NCI-H146 (cell line): ENCODE results near the gene BAHCC1.

Experiments used
- DNase-seq: peaks from one replicate; lab custom pipeline; 2025; lab: John Stamatoyannopoulos, UW

BAHCC1 gene

DNA sequence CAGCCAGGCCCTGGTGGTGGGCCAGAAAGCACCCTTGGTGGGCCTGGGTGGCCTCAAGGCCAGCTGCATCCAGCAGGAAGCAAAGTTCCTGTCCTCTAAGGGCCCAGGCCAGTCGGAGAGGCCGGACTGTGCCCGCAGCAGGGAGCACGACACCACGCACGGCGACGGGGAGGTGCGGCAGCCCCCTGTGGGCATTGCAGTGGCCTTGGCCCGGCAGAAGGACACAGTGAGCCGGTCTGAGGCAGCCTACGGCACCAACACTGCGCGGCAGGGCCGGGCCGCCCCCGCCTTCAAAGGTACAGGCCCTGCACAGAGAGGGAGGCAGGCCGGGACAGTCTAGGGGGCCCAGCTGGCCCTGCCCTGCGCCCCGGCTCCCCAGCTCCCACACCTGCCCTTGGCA lies 48.0 kb downstream of the BAHCC1 start:
- DNase-seq: no peak

DNA sequence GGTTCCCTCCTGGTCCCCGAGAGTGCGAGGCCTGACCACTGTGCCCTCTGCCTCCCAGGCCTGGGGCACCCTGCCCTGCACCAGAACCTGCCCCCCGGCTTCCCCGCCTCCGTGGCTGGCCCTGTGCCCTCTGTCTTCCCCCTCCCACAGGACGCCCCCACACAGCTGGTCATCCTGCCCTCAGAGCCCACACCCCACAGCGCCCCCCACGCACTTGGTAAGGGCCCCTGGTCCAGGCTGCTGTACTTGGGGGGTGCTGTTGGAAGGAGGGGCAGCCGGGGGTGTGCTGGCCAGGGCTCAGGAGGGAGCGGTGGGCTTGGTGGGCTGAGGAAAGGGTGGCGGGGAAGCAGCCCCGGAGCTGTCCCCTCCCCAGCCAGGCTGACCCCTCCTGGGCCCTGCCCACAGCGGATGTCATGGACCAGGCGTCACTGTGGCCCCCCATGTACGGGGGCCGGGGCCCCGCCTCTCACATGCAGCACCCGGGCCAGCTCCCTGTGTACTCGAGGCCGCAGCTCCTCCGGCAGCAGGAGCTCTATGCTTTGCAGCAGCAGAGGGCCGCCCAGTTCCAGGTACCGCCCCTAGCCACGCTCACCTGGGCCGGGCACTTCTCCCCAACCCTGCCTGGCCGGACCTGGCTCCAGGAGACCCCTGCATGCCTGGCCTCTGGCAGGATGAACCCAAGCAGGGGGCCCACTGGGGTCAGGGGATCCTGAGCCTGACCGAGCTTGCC lies 49.5 kb downstream of the BAHCC1 start:
- no peak for DNase-seq

DNA sequence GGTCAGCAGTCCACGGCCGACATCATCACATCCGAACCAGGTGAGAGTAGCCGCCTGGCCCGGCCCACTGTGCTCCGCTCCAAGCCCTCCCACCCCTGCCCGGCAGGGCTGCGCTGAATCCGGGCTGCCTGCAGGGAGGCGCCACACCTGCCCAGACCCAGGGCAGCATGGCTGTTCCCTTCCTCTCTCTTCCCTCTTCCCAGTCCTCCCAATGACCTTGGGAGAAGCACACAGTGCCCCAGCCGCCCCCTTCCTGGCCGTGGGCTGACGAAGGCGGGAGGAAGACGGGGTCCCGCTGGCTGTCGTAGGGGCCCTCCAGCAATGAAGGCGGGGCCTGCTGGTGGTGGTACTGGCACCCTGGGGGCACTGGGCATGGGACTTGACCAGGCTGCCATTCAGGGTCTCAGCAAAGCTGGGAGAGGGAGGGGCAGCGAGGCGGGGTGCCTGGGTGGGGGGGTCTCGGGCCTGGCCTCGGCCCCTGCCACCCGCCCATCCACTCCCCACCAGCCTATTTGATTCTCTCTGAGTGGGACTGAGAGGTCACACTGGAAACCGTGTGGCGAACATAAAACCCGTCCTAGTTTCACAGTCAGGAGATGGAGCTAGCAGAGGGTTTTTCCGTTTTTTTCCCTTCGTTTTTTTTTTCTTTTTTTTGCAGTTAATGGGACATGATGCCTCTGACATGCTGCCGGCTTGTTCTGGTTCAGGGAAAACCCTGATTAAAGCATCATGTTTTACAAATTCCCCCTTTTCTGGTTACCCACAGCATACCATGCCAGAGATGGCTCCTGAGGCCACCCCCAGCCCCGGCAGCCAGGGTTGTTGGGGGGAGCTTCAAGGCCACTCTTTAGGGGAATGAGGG lies 50.6 kb downstream of the BAHCC1 start:
- no peak for DNase-seq

DNA sequence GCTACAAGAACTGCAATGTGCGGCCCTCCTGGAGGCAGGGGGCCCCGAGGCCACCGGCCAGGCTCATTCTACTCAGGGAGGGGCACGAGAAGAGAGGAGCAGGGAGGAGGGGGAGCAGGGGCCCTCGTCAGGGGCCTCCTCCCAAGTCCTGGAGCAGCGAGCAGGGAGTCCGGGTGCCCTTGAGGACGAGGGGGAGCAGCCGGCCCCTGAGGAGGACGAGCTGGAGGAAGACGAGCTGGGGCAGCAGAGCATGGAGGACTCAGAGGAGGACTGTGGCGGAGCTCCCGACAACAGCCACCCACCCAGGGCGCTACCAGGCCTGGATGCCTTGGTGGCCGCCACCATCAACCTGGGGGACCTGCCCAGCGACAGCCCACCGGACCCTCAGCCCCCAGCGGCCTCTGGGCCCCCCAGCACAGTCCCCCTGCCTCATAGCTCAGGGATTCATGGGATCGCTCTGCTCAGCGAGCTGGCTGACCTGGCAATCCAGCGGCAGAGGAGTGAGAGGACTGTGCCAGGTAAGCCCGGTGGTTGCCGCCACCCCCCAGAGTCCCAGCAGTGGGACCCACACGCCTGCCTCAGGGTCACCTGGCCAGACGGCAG lies 52.2 kb downstream of the BAHCC1 start:
- DNase-seq: no peak

DNA sequence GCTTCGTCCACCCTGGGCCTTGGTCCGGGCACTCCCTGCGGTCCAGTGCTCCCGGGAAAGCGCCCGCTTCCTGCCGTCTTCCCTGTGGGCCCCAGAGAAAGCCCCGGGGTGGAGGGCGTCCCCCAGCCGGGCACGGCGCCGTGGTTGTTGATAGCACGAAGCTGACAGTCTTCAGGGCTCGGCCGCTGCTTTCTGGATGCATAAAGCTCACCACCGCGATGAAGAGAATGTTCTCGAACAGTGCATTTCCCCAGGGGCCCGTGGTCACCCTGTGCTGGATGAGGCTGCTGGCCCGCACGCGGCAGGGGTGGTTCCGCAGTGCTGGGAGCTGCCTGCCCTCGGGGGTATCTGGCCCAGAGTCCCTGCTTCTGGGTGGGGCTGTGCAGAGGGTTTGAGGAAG lies 53.2 kb downstream of the BAHCC1 start:
- no peak for DNase-seq

DNA sequence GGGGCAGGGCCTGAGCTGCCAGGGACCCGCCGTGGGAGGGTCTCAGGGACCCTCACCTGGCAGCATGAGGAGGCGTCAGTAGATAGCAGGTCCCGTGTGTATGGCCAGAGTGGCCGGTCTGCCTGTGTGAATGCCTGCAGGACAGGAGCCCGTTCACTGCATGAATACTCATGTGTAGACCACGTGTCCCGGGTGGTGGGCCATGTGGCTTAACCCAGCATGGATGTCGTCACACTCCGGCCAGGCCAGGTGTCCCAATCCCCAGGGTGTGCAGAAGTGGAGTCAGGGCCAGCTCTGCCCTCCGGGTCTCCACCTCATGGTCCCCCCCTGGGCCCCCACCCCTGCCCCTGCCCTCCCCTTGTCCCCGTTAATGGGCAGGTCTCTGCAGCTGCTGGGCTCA lies 53.7 kb downstream of the BAHCC1 start:
- DNase-seq: no peak

DNA sequence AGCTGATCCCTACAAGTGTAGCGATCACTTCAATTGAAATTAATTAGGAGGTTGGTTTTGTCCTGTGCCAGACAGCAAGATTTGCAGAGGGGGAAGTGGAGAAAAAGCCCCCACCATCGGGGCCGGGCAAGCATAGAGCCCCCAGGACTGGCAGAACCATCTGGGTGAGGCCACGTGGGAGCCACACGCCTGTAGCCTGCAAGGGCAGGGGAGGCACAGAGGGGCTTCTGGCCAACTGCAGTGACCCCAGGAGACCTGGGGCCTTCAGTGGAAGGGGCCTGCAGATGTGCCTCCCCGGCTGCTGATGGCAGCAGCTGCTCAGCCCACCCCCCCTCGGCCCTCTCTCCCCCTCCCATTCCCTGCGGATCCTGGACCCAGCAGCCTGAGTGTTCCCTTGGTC lies 54.1 kb downstream of the BAHCC1 start:
- DNase-seq: no peak

DNA sequence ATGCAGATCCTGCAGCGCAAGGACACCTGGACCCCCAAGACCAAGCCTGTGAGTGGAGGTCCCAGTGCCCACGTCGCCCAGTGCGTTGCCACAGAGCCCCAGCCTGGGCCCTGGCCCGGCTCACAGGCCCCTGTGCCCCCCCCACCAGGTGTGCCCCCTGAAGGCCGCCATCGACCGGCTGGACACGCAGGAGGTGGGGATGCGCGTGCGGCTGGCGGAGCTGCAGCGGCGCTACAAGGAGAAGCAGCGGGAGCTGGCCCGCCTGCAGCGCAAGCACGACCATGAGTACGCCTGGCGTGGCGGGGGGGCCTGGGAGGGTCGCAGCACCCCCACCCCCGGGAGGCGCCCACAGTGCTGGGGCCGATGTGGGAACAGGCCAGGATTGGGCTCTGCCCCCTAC lies 56.6 kb downstream of the BAHCC1 start:
- no peak for DNase-seq

GRCh38 chr17:81452551-81452950 lies 57.3 kb downstream of the BAHCC1 start:
- no peak for DNase-seq

DNA sequence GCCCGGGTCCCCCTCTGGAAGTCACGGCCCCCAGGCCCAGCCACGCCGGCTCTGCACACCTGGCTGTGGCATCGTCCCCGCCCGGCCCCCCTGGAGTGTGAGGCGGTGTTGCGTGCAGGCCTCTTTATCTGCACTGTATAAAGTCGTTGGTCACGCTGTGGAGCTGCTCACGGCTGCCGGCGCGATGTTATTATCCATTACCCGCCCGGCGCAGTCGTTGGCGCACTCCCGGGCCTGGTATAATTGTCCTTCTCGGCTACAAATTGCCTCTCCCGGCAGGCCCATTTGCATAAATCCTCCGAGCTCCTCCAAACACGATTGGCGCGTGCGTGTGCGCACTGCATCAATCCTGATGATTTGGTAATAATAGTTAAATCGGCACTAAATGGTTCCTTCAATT lies 57.8 kb downstream of the BAHCC1 start:
- peak; percentile 87 for DNase-seq

DNA sequence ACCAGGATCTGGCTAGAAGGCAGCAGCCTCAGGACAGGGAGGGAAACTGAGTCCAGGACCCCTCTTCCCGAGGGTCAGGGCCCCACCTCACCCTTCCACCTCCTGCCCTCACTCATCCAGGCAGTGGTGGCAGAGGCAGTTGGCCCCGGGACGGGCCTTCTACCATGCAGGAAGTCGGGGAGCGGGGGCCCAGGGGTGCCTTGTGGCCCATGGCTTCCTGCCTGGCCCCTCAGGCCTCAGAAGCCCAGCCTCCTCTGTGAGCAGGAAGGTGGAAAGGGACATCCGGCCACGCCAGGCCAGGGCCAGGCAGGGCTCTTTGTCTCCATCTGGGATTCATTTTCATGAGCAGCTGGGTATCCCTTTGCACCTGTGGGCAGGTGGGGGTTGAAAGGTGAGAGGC lies 58.5 kb downstream of the BAHCC1 start:
- peak; percentile 27 for DNase-seq

- DNase-seq: no peak
Measured at GRCh38 chr17:81454473-81454872, 59.2 kb downstream of the BAHCC1 start.

DNA sequence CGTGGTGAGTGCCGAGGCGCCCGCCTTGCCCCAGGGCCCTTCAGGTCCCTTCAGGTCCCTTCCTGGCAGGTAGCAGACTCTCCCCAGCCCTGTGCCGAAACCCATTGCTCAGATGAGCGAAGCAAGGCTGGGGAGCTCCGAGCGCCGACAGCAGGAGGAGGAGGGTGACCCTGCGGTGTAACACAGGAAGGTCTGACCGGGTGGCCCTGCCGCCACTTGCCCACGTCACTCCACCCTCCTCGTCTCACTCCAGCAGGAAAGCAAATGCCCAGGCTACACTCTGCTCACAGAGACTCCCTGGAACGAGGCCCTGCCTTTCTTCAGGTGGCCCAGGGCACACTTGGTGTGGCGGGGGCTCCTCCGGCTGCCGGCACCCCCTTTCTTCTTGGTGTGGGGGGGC lies 60.1 kb downstream of the BAHCC1 start:
- DNase-seq: no peak

- DNase-seq: no peak
Measured at GRCh38 chr17:81456091-81456490, 60.8 kb downstream of the BAHCC1 start.

GRCh38 chr17:81456798-81457197 lies 61.5 kb downstream of the BAHCC1 start:
- DNase-seq: no peak

GRCh38 chr17:81457401-81457800 lies 62.1 kb downstream of the BAHCC1 start:
- no peak for DNase-seq

- DNase-seq: no peak
Measured at GRCh38 chr17:81457917-81458555, 62.8 kb downstream of the BAHCC1 start.

DNA sequence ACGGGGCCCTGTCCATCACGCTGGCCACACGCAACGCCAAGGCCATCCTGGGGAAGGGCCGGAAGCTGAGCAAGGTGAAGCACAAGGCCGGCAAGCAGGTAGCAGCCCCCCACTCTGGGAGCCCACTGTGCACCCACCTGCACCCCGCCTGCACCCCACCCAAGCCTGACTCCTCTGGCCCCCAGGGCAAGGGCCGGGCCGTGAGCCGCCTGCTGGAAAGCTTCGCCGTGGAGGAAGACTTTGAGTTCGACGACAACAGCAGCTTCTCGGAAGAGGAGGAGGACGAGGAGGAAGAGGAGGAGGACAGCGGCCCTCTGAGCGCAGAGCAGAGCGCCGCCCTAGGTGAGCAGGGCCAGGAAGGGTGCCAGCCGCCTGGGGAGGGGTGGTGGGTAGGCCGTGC lies 63.4 kb downstream of the BAHCC1 start:
- DNase-seq: no peak

GRCh38 chr17:81459224-81459623 lies 64.0 kb downstream of the BAHCC1 start:
- DNase-seq: no peak

DNA sequence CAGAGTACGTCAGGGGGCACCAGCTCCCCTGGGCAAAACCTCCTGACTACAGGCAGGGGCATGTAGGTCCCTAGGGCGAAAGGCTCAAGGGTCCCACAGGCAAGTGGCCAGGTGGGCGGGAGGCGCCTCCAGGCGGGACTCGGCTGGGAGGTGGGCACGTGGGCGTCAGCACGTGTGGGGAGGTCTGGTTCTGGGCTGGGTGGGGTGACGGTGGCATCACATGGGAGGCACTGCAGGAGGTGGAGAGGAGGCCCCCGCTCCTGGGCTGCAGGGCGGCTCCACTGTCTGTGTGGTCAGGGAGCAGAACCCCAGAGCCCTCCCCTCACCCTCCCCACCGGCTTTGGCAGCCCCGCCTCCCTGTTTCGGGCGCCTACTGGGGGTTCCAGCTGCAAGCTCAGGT lies 64.6 kb downstream of the BAHCC1 start:
- DNase-seq: no peak

GRCh38 chr17:81460856-81461460 lies 65.7 kb downstream of the BAHCC1 start:
- DNase-seq: no peak
